Measurements from ENCODE around the gene CRYBG2.

GRCh38 chr1:26295194-26296138, 58.5 kb downstream of the CRYBG2 start:
- no peak for TF ChIP-seq CTCF (IDR thresholded peaks at IDR 0.05; ENCODE audit: poor library complexity, severe bottlenecking)
- no peak for TF ChIP-seq POLR2AphosphoS5 (IDR thresholded peaks at IDR 0.05)
- no peak for TF ChIP-seq RAD21 (conservative IDR thresholded peaks at IDR 0.05)
- no peak for TF ChIP-seq SMC3 (conservative IDR thresholded peaks at IDR 0.05; ENCODE audit: poor library complexity)
- TF ChIP-seq EP300 (conservative IDR thresholded peaks at IDR 0.05; ENCODE audit: poor library complexity, severe bottlenecking) = no peak

Measured in neural cell (in vitro differentiated cells).